Neural cell (in vitro differentiated cells): ENCODE measurements around the gene TIAL1. TPM values are rescaled to one million over a fixed set of nuclear protein-coding genes. Genes with fewer than 3 reads are reported as not detected.

Experiments used
- H2AFZ ChIP-seq: fragments of 200-600, 300-800 bp; sonication (generic), shearing (Covaris generic); 2 replicates; pipeline ENCODE4 v1.6.0; 2014; ENCODE audit warnings: low read depth, mild to moderate bottlenecking, antibody characterized with exemption, low read length, moderate library complexity
- H3F3A ChIP-seq: fragments of 200-600 bp; shearing (Covaris generic); 2 replicates; pipeline ENCODE4 v1.6.1; 2016; ENCODE audit warnings: mild to moderate bottlenecking, moderate library complexity, mixed read lengths, antibody characterized with exemption, low read length; ENCODE audit not compliant: insufficient read depth, poor library complexity, severe bottlenecking
- H3K27ac ChIP-seq: fragments of 200-600, 300-800 bp; sonication (generic), shearing (Covaris generic); 2 replicates; pipeline ENCODE4 v1.5.1; 2014; ENCODE audit warnings: mild to moderate bottlenecking, low read length, moderate library complexity
- H3K27me3 ChIP-seq: fragments of 300-800, 200-600 bp; sonication (generic), shearing (Covaris generic); 2 replicates; pipeline ENCODE4 v1.6.0; 2014; ENCODE audit warnings: mild to moderate bottlenecking, low read depth, low read length, moderate library complexity; ENCODE audit not compliant: insufficient read depth
- H3K36me3 ChIP-seq: fragments of 300-800, 200-600 bp; sonication (generic), shearing (Covaris generic); 2 replicates; pipeline ENCODE4 v1.5.1; 2014; ENCODE audit warnings: mild to moderate bottlenecking, antibody characterized with exemption, low read length, moderate library complexity; ENCODE audit not compliant: insufficient read depth
- H3K4me2 ChIP-seq: fragments of 300-800, 200-600 bp; sonication (generic), shearing (Covaris generic); 2 replicates; pipeline ENCODE4 v1.6.0; 2014; ENCODE audit warnings: mild to moderate bottlenecking, low read length
- H3K4me3 ChIP-seq: fragments of 300-800, 200-600 bp; sonication (generic), shearing (Covaris generic); 2 replicates; pipeline ENCODE4 v1.5.1; 2014; ENCODE audit warnings: mild to moderate bottlenecking, low read length, moderate library complexity
- H3K79me2 ChIP-seq: fragments of 200-600 bp; shearing (Covaris generic); replicated peaks from 2 replicates; pipeline ENCODE4 v1.6.0; 2014; ENCODE audit warnings: mild to moderate bottlenecking, low read length, moderate library complexity; ENCODE audit not compliant: insufficient read depth
- H3K9ac ChIP-seq: fragments of 300-800, 200-600 bp; sonication (generic), shearing (Covaris generic); 2 replicates; pipeline ENCODE4 v1.6.1; 2016; ENCODE audit warnings: mild to moderate bottlenecking, low read length, mixed read lengths
- H3K9me2 ChIP-seq: fragments of 200-600 bp; shearing (Covaris generic); 2 replicates; pipeline ENCODE4 v1.6.1; 2016; ENCODE audit warnings: mild to moderate bottlenecking, low read length, mixed read lengths; ENCODE audit not compliant: insufficient read depth
- H3K9me3 ChIP-seq: fragments of 200-600, 300-800 bp; sonication (generic), shearing (Covaris generic); 2 replicates; pipeline ENCODE4 v1.6.1; 2016; ENCODE audit warnings: mild to moderate bottlenecking, mixed run types, low read length, moderate library complexity, mixed read lengths
- H4K20me1 ChIP-seq: fragments of 200-600 bp; shearing (Covaris generic); 2 replicates; pipeline ENCODE4 v1.6.1; 2016; ENCODE audit warnings: mild to moderate bottlenecking, mixed run types; ENCODE audit not compliant: insufficient read depth
- CTCF ChIP-seq: fragments of 450-650 bp; IDR thresholded peaks from 2 replicates; pipeline ENCODE4 v1.5.1; 2014; ENCODE audit warnings: antibody characterized with exemption, mild to moderate bottlenecking, moderate library complexity; ENCODE audit not compliant: poor library complexity, severe bottlenecking
- EP300 ChIP-seq: fragments of 450-650 bp; conservative IDR thresholded peaks from 2 replicates; pipeline ENCODE4 v1.6.1; 2014; ENCODE audit warnings: antibody characterized with exemption, mild to moderate bottlenecking, moderate library complexity; ENCODE audit not compliant: poor library complexity, severe bottlenecking
- EZH2 ChIP-seq: fragments of 200-600, 300-800 bp; shearing (Covaris generic), sonication (generic); IDR thresholded peaks from 2 replicates; pipeline ENCODE4 v1.6.1; 2014; ENCODE audit warnings: antibody characterized with exemption, low read length, borderline replicate concordance, mild to moderate bottlenecking; ENCODE audit not compliant: insufficient read depth, poor library complexity, severe bottlenecking
- POLR2AphosphoS5 ChIP-seq: IDR thresholded peaks from 2 replicates; pipeline ENCODE4 v1.6.1; 2012
- REST ChIP-seq: IDR thresholded peaks from 2 replicates; pipeline ENCODE4 v1.6.1; 2012; ENCODE audit warnings: borderline replicate concordance
- TAF1 ChIP-seq: IDR thresholded peaks from 2 replicates; pipeline ENCODE4 v1.6.1; 2012; ENCODE audit warnings: low read depth
- polyA plus RNA-seq: library from polyadenylated mRNA; depleted of rRNA; stranded (reverse); fragments of >200 nt; gene quantifications from 2 replicates; pipeline ENCODE4 v1.2.3, GENCODE V29; 2014

Gene TIAL1
- polyA plus RNA-seq, 1 donor from 2014 or later: 85.1 TPM

GRCh38 chr10:119633538-119634218 lies 36.9 kb upstream of the TIAL1 start:
- Histone ChIP-seq H3K79me2 (no peaks in the 10 kb centered on the region), H3K4me2 (no peak overlapping the region), H3K4me3 (no peak overlapping the region), H2AFZ (no peak overlapping the region), H3K9me2 (no peaks in the 10 kb centered on the region), H3K27ac (no peak overlapping the region), H3K36me3 (no peaks in the 10 kb centered on the region), H3K9me3 (no peaks in the 10 kb centered on the region), H3K9ac (no peak overlapping the region), H3K27me3 (no peaks in the 10 kb centered on the region), H3F3A (no peaks in the 10 kb centered on the region), H4K20me1 (no peaks in the 10 kb centered on the region)
- no peak for TF ChIP-seq REST
- no peak for TF ChIP-seq POLR2AphosphoS5
- no peak for TF ChIP-seq CTCF
- TF ChIP-seq TAF1: no peak
- no peak for TF ChIP-seq EZH2
- no peak for TF ChIP-seq EP300

- Histone ChIP-seq H3F3A (no peaks in the 10 kb centered on the region), H3K9ac (no peak overlapping the region), H3K36me3 (no peaks in the 10 kb centered on the region), H3K4me3 (no peak overlapping the region), H3K27ac (no peak overlapping the region), H2AFZ (no peak overlapping the region), H3K9me3 (no peaks in the 10 kb centered on the region), H3K27me3 (no peaks in the 10 kb centered on the region), H3K79me2 (no peaks in the 10 kb centered on the region), H3K9me2 (no peaks in the 10 kb centered on the region), H4K20me1 (no peaks in the 10 kb centered on the region), H3K4me2 (no peak overlapping the region)
- TF ChIP-seq TAF1 (no peak), EP300 (no peak), POLR2AphosphoS5 (no peak), REST (no peak)
These were observed 33.5 kb upstream of the TIAL1 start for GRCh38 chr10:119630300-119630699.
